MCF 10A (cell line): Measurements from ENCODE around the gene MTUS2. TPM values are rescaled to one million over a fixed set of nuclear protein-coding genes. Genes with fewer than 3 reads are reported as not detected.

Experiments
- BruUV-seq: library from RNA; stranded (reverse); fragments of 400-500 nt; replicated peaks from 2 replicates; lab custom pipeline; 2021; lab: Mats Ljungman, UMichigan
- CTCF ChIA-PET: fragments of 300-600 bp; sonication (Branson Sonifier 250); formaldehyde crosslinking; extraction: SDS; loops from one replicate; lab custom pipeline; 2021; ENCODE audit warnings: antibody characterized with exemption, inconsistent platforms; lab: Yijun Ruan, JAX
- POLR2A ChIA-PET: fragments of 300-600, 350-650 bp; sonication (Branson Sonifier 250); formaldehyde crosslinking; extraction: SDS; loops from one replicate; lab custom pipeline; 2020; ENCODE audit warnings: antibody characterized with exemption, inconsistent platforms; lab: Yijun Ruan, JAX
- DNase-seq: peaks from one replicate; pipeline ENCODE4 v3.0.0-alpha.2; 2018; ENCODE audit not compliant: unreplicated experiment
- H3K27ac Mint-ChIP-seq: one replicate; pipeline ENCODE4 v1.8.0; 2022; ENCODE audit warnings: mild to moderate bottlenecking, low read depth, mixed read lengths; ENCODE audit not compliant: unreplicated experiment
- H3K27me3 Mint-ChIP-seq: one replicate; pipeline ENCODE4 v1.8.0; 2022; ENCODE audit warnings: mixed read lengths; ENCODE audit not compliant: insufficient read depth, unreplicated experiment
- H3K36me3 Mint-ChIP-seq: one replicate; pipeline ENCODE4 v1.8.0; 2022; ENCODE audit warnings: mild to moderate bottlenecking, moderate library complexity, mixed read lengths; ENCODE audit not compliant: insufficient read depth, unreplicated experiment
- H3K4me1 Mint-ChIP-seq: one replicate; pipeline ENCODE4 v1.8.0; 2022; ENCODE audit warnings: mixed read lengths; ENCODE audit not compliant: insufficient read depth, unreplicated experiment
- H3K4me3 Mint-ChIP-seq: one replicate; pipeline ENCODE4 v1.8.0; 2022; ENCODE audit warnings: mild to moderate bottlenecking, moderate library complexity, mixed read lengths; ENCODE audit not compliant: unreplicated experiment
- H3K9me3 Mint-ChIP-seq: one replicate; pipeline ENCODE4 v1.8.0; 2022; ENCODE audit warnings: mixed read lengths; ENCODE audit not compliant: unreplicated experiment
- intact Hi-C: fragments of 100-400 bp; cut with micrococcal nuclease; formaldehyde crosslinking; loops from 2 replicates; pipeline ENCODE4 v1.14.1; 2022
- total RNA-seq: library from RNA; stranded (reverse); gene quantifications from 2 replicates; pipeline ENCODE4 v1.2.3, GENCODE V29; 2022
- TF ChIP-seq, protein P1 (sequence below): fragments of 200-600 bp; IDR thresholded peaks from one replicate; pipeline ENCODE4 v1.8.0; 2022; ENCODE audit warnings: antibody characterized with exemption, mild to moderate bottlenecking; ENCODE audit not compliant: unreplicated experiment

The MTUS2 gene
- total RNA-seq, 1 experiment from 2014 or later, result not detected

GRCh38 chr13:29304148-29304547 lies 484.0 kb downstream of the MTUS2 start:
- Mint-ChIP-seq H3K36me3 (peaks cover 5% of the 10 kb centered on the region), H3K4me1 (no peaks in the 10 kb centered on the region), H3K27ac (no peak overlapping the region), H3K9me3 (peaks cover 16% of the 10 kb centered on the region), H3K27me3 (no peaks in the 10 kb centered on the region), H3K4me3 (no peak overlapping the region)
- TF ChIP-seq, protein P1, sequence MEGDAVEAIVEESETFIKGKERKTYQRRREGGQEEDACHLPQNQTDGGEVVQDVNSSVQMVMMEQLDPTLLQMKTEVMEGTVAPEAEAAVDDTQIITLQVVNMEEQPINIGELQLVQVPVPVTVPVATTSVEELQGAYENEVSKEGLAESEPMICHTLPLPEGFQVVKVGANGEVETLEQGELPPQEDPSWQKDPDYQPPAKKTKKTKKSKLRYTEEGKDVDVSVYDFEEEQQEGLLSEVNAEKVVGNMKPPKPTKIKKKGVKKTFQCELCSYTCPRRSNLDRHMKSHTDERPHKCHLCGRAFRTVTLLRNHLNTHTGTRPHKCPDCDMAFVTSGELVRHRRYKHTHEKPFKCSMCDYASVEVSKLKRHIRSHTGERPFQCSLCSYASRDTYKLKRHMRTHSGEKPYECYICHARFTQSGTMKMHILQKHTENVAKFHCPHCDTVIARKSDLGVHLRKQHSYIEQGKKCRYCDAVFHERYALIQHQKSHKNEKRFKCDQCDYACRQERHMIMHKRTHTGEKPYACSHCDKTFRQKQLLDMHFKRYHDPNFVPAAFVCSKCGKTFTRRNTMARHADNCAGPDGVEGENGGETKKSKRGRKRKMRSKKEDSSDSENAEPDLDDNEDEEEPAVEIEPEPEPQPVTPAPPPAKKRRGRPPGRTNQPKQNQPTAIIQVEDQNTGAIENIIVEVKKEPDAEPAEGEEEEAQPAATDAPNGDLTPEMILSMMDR, result no peak
- intact Hi-C loops, result no loop called here
- CTCF ChIA-PET, result no interaction called here
- POLR2A ChIA-PET, result no interaction called here
- BruUV-seq, result no TSS peak
- no peak for DNase-seq

DNA sequence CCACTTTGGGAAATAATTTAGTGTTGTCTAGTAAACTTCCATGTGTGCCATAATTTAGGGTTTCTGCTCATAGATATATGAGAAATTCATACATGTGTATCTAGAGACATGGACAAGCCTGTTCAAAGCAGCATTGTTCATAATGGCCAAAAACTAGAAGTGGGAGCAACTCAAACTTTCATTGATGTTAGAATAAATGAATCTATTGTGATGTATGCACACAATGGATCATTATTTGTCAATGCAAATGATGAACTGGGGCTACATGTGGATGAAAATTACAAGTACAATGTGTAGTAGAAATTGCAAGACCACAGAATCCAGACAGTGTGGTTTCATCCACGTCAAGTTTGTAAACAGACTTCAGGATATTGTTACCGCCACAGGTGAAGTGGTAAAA lies 490.7 kb downstream of the MTUS2 start:
- Mint-ChIP-seq H3K36me3 (no peaks in the 10 kb centered on the region), H3K4me1 (no peaks in the 10 kb centered on the region), H3K27me3 (no peaks in the 10 kb centered on the region), H3K9me3 (no peaks in the 10 kb centered on the region), H3K4me3 (no peak overlapping the region), H3K27ac (no peak overlapping the region)
- DNase-seq, result no peak
- BruUV-seq, result no TSS peak
- TF ChIP-seq, protein P1, result no peak
- POLR2A ChIA-PET, result no interaction called here
- CTCF ChIA-PET, result no interaction called here
- intact Hi-C loops, result no loop called here

DNA sequence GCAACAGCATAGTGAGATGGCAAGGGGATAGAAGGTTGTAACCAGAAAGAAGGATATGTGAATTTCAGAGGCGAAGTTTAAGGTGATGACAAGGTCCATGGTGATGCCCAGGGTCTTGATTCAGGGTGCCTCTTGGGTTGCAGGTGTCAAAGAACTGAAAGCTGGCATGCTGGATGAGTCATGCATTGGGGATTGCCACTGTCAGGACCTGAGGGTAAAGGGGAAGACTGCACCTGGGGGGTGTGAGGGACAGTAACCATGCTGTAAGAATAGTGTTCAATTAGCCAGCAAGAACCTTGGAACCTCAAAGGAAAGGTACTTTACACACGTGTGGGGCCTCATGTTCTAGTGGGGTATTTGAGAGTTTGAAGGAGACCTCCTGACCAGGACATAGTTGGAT lies 495.7 kb downstream of the MTUS2 start:
- Mint-ChIP-seq H3K27me3 (no peaks in the 10 kb centered on the region), H3K9me3 (no peaks in the 10 kb centered on the region), H3K36me3 (no peaks in the 10 kb centered on the region), H3K4me3 (no peak overlapping the region), H3K27ac (no peak overlapping the region), H3K4me1 (no peaks in the 10 kb centered on the region)
- BruUV-seq, result no TSS peak
- POLR2A ChIA-PET, result no interaction called here
- CTCF ChIA-PET, result no interaction called here
- no peak for DNase-seq
- intact Hi-C loops, result no loop called here
- TF ChIP-seq, protein P1, result no peak

DNA sequence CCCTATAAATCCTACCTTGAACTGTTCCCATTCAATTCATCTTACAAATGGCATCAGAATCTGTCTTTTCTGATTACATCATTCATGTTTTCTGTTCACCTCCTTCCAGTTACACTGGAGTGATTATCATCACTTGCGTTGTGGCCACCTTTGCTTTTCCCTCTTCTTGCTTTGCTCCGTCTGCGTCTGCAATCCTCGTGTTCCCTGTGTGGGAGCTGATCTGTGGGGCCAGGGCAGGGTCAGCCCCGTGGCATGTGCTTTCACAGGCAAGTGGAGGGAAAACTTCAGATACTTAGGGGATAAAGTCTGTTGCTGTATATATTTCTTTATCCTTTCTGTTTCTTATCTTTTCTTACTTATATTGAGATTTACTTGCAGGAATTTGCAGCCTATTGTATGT lies 497.7 kb downstream of the MTUS2 start:
- no TSS peak for BruUV-seq
- DNase-seq, result no peak
- ChIA-PET CTCF (no interaction called here), POLR2A (interaction anchor here (0.7 kb wide), 1 partner anchor 439 kb away, joined by 3 read pairs; no protein-coding TSS in a partner anchor)
- Mint-ChIP-seq H3K36me3 (no peaks in the 10 kb centered on the region), H3K4me3 (no peak overlapping the region), H3K27ac (no peak overlapping the region), H3K27me3 (no peaks in the 10 kb centered on the region), H3K4me1 (no peaks in the 10 kb centered on the region), H3K9me3 (peaks cover 8% of the 10 kb centered on the region)
- intact Hi-C loops, result no loop called here
- TF ChIP-seq, protein P1, result no peak
